ENCODE results near the gene HLA-C. TPM values are rescaled to one million over a fixed set of nuclear protein-coding genes. Genes with fewer than 3 reads are reported as not detected.
"Not testable (repeated sequence)": the region's sequence is repeated elsewhere in the genome, so short reads cannot be mapped to it uniquely, and the experiment has no call there.

HLA-C gene
- total RNA-seq, 1 donor = 159 TPM

GRCh38 chr6:31265926-31266325 is 6.0 kb downstream of the HLA-C start:
- DNase-seq (ENCODE audit: low read depth) = no peak
- no peak overlapping the region for H3K4me3 ChIP-seq (ENCODE audit: low read depth, low read length)
- TF ChIP-seq CTCF (IDR thresholded peaks at IDR 0.05; ENCODE audit: insufficient read depth, low read length) = no peak

- DNase-seq (ENCODE audit: low read depth); H3K4me3 ChIP-seq (ENCODE audit: low read depth, low read length): not testable (repeated sequence)
Observed at GRCh38 chr6:31263346-31263933, 8.5 kb downstream of the HLA-C start.

GRCh38 chr6:31259995-31260394 is 11.9 kb downstream of the HLA-C start:
- H3K4me3 ChIP-seq (ENCODE audit: low read depth, low read length); DNase-seq (ENCODE audit: low read depth): not testable (repeated sequence)

GRCh38 chr6:31252625-31253024 is 19.3 kb downstream of the HLA-C start:
- H3K4me3 ChIP-seq (ENCODE audit: low read depth, low read length) = no peak overlapping the region
- DNase-seq (ENCODE audit: low read depth) = no peak
- no peak for TF ChIP-seq CTCF (IDR thresholded peaks at IDR 0.05; ENCODE audit: insufficient read depth, low read length)

- TF ChIP-seq CTCF (IDR thresholded peaks at IDR 0.05; ENCODE audit: insufficient read depth, low read length) = no peak
- no peak overlapping the region for H3K4me3 ChIP-seq (ENCODE audit: low read depth, low read length)
- no peak for DNase-seq (ENCODE audit: low read depth)
Observed at GRCh38 chr6:31251261-31251660, 20.6 kb downstream of the HLA-C start.

GRCh38 chr6:31249184-31249583 is 22.7 kb downstream of the HLA-C start:
- TF ChIP-seq CTCF (IDR thresholded peaks at IDR 0.05; ENCODE audit: insufficient read depth, low read length) = no peak
- H3K4me3 ChIP-seq (ENCODE audit: low read depth, low read length) = no peak overlapping the region
- DNase-seq (ENCODE audit: low read depth) = no peak

GRCh38 chr6:31247813-31248212 is 24.1 kb downstream of the HLA-C start:
- no peak for TF ChIP-seq CTCF (IDR thresholded peaks at IDR 0.05; ENCODE audit: insufficient read depth, low read length)
- H3K4me3 ChIP-seq (ENCODE audit: low read depth, low read length) = no peak overlapping the region
- no peak for DNase-seq (ENCODE audit: low read depth)

GRCh38 chr6:31246051-31246521 is 25.8 kb downstream of the HLA-C start:
- no peak for TF ChIP-seq CTCF (IDR thresholded peaks at IDR 0.05; ENCODE audit: insufficient read depth, low read length)
- H3K4me3 ChIP-seq (ENCODE audit: low read depth, low read length) = no peak overlapping the region
- DNase-seq (ENCODE audit: low read depth) = peak; percentile 39
